Peyer's patch (tissue), 4 donors: Measurements from ENCODE around the gene SMYD3. TPM values are rescaled to one million over a fixed set of nuclear protein-coding genes. Genes with fewer than 3 reads are reported as not detected.

Source experiments
- DNase-seq, 3 donors: peaks; one replicate each; pipeline ENCODE4 v3.0.0-alpha.2; 2017 to 2019
- H3K27ac ChIP-seq, 4 donors: fragments of 200-600 bp; sonication (generic); one replicate each; pipeline ENCODE4 v1.5.1; 2016 to 2019
- H3K27me3 ChIP-seq, 2 donors: fragments of 200-600 bp; sonication (generic); one replicate each; pipeline ENCODE4 v1.5.1; 2019
- H3K36me3 ChIP-seq, 3 donors: fragments of 200-600 bp; sonication (generic); one replicate each; pipeline ENCODE4 v1.5.1; 2016 to 2019
- H3K4me1 ChIP-seq, 4 donors: fragments of 200-600 bp; sonication (generic); one replicate each; pipeline ENCODE4 v1.5.1; 2016 to 2019
- H3K4me3 ChIP-seq, 4 donors: fragments of 200-600 bp; sonication (generic); 1 replicate in 3 of 4; 2 replicates in 1 of 4; pipeline ENCODE4 v1.5.1; 2016 to 2019; ENCODE audit warnings: mild to moderate bottlenecking in 1 of 4
- H3K9me3 ChIP-seq, 4 donors: fragments of 200-600 bp; sonication (generic); one replicate each; pipeline ENCODE4 v1.5.1; 2016 to 2019; ENCODE audit warnings: mild to moderate bottlenecking in 1 of 4
- POLR2A ChIP-seq, 2 donors: fragments of 450-650 bp; IDR thresholded peaks; one replicate each; pipeline ENCODE4 v1.5.1; 2017; ENCODE audit warnings: antibody characterized with exemption in 2 of 2, mild to moderate bottlenecking in 2 of 2, moderate library complexity in 2 of 2
- total RNA-seq, 4 donors: library from RNA; depleted of rRNA; stranded (reverse); fragments of >200 nt; gene quantifications; one replicate each; pipeline ENCODE4 v1.1.0, GENCODE V29; 2016
- TF ChIP-seq, protein P1 (sequence below), 6 experiments: fragments of 450-650 bp in 4 of 6; fragments of 200-600 bp in 2 of 6; sonication (generic) in 1 of 6; IDR thresholded peaks; one replicate each; pipeline ENCODE4 v1.5.1; 2017 to 2019; ENCODE audit warnings: antibody characterized with exemption in 6 of 6, mild to moderate bottlenecking in 3 of 6, moderate library complexity in 1 of 6

SMYD3 gene
- total RNA-seq, 4 donors from 2014 or later = 19.8 to 55.3 (median 26.9) TPM

DNA sequence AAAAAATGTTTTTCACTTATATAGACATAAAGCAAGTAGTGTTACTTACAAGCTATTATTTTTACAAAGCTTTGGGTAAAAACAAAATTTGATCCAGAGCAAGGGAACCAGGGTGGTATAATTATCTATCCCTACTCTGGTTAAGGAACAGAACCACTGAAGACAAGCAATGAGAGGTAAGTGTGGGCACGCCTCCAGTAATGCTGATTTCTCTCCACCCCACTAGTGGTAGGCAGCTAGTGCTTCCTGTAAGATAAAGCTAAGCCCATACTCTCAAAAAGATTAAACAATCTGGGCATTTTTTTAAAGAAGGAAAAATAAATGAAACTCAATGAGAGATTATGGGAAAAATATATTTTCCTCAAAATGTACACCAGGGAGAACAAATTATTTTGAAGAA, 36.9 kb upstream of the SMYD3 start:
- TF ChIP-seq POLR2A (IDR thresholded peaks at IDR 0.05) = no peak
- TF ChIP-seq, protein P1, sequence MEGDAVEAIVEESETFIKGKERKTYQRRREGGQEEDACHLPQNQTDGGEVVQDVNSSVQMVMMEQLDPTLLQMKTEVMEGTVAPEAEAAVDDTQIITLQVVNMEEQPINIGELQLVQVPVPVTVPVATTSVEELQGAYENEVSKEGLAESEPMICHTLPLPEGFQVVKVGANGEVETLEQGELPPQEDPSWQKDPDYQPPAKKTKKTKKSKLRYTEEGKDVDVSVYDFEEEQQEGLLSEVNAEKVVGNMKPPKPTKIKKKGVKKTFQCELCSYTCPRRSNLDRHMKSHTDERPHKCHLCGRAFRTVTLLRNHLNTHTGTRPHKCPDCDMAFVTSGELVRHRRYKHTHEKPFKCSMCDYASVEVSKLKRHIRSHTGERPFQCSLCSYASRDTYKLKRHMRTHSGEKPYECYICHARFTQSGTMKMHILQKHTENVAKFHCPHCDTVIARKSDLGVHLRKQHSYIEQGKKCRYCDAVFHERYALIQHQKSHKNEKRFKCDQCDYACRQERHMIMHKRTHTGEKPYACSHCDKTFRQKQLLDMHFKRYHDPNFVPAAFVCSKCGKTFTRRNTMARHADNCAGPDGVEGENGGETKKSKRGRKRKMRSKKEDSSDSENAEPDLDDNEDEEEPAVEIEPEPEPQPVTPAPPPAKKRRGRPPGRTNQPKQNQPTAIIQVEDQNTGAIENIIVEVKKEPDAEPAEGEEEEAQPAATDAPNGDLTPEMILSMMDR (IDR thresholded peaks at IDR 0.05) = no peak
- H3K27ac ChIP-seq = no peak overlapping the region
- H3K9me3 ChIP-seq = no peaks in the 10 kb centered on the region
- H3K4me1 ChIP-seq = no peaks in the 10 kb centered on the region
- no peaks in the 10 kb centered on the region for H3K27me3 ChIP-seq
- H3K4me3 ChIP-seq = no peak overlapping the region
- no peak for DNase-seq
- peaks cover 0 to 71% (median 0%) of the 10 kb centered on the region in 3 donors for H3K36me3 ChIP-seq

DNA sequence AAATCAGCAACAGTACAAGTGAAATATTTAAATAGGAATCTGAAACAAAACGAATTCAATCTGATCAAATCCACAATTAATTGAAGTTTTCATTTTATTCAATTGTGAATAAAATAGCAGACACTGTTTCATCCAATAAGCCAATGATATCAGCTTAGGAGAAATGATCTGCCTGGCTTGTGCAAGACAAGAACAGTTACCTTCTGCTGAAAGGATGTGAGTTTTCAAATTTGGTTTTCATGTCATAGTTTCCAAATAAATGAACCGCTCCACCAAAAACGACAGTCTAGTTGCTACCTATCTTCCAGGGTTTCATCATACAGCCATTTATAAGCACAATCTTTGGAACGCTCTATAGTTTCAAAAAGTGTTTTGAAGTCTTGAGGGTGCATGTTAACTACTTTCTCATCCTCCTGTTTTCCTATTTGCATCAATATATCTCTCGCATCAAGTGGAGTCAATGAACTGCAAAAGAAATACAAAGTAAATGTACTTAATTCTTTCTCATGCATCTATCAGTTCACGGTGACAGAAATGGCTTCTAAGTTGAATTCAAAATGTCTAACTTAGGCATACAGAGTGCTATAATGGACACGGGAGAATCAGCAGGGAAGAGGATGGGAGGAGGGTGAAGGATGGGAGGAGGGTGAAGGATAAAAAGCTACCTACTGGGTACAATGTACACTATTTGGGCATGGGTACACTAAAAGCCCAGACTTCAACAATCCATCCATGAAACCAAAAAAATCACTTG, 33.8 kb upstream of the SMYD3 start:
- no peaks in the 10 kb centered on the region for H3K9me3 ChIP-seq
- H3K27ac ChIP-seq = no peak overlapping the region
- TF ChIP-seq, protein P1 (IDR thresholded peaks at IDR 0.05) = no peak
- TF ChIP-seq POLR2A (IDR thresholded peaks at IDR 0.05) = no peak
- H3K27me3 ChIP-seq = no peaks in the 10 kb centered on the region
- peaks cover 0 to 50% (median 0%) of the 10 kb centered on the region in 3 donors for H3K36me3 ChIP-seq
- DNase-seq = no peak
- no peak overlapping the region for H3K4me3 ChIP-seq
- no peaks in the 10 kb centered on the region for H3K4me1 ChIP-seq

DNA sequence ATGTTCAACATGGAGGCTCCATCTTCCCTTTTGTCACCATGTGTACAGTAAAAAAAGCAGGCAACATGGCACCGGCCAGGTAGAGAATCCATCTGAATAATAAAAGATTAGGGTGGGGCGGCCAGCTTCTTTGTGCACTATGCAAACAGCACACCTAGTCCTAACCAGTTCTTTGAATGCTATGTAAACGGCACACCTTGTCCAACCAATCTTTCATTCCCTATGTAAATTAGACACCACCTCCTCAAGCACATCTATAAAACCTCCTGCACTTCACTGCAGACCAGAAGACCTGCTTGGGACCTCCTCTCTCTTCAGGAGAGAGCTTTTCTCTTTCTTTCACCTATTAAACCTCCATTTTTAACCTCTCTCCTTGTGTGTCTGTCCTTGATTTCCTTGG, 30.8 kb upstream of the SMYD3 start:
- DNase-seq = no peak
- Histone ChIP-seq H3K4me1 (no peaks in the 10 kb centered on the region), H3K4me3 (no peak overlapping the region), H3K27ac (no peak overlapping the region), H3K36me3 (peaks cover 0 to 27% (median 0%) of the 10 kb centered on the region in 3 donors), H3K27me3 (no peaks in the 10 kb centered on the region), H3K9me3 (no peaks in the 10 kb centered on the region)
- TF ChIP-seq, protein P1 (IDR thresholded peaks at IDR 0.05) = no peak
- no peak for TF ChIP-seq POLR2A (IDR thresholded peaks at IDR 0.05)

DNA sequence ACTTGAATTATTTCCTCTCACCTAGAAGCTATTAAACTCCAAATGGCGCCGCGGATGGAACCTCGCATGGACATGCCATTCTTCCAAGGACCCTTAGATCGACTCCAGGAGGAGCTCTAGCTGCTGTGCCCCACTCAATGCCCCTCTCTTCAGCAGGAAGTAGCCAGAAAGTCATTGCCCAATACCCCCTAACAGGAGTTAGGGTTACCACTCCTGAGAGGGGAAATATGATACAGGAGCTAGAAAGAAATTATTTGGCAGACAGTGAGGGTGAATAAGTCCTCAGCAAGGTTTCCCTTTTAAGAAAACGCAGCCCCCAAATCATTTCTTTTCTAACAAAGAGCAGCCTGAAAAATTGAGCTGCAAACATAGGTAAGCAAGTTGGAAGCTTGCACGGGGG, 30.4 kb upstream of the SMYD3 start:
- no peak overlapping the region for H3K27ac ChIP-seq
- no peak for DNase-seq

DNA sequence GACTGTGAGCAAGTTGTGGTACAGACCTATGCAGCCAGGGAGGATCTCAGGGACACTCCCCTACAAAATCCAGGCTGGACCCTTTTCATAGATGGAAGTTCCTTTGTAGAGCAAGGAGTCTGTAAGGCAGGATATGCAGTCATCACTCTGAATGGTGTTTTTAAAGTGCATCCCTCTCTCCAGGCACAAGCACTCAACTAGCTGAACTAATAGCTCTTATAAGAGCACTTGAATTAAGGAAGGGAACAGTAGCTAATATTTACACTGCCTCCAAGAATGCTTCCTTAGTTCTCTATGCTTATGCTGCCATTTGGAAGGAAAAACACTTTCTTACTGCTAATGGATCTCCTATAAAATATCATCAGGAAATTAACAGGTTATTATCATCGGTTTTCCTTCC, 27.0 kb upstream of the SMYD3 start:
- Histone ChIP-seq H3K27me3 (no peaks in the 10 kb centered on the region), H3K36me3 (no peaks in the 10 kb centered on the region), H3K4me3 (no peak overlapping the region), H3K9me3 (peaks cover 0 to 9% (median 2%) of the 10 kb centered on the region in 4 donors), H3K27ac (no peak overlapping the region), H3K4me1 (no peaks in the 10 kb centered on the region)
- DNase-seq = no peak
- TF ChIP-seq, protein P1 (IDR thresholded peaks at IDR 0.05) = no peak

More for the DNA sequence above, 30.4 kb upstream of the SMYD3 start:
- Histone ChIP-seq H3K27me3 (no peaks in the 10 kb centered on the region), H3K9me3 (no peaks in the 10 kb centered on the region), H3K36me3 (peaks cover 0 to 24% (median 0%) of the 10 kb centered on the region in 3 donors), H3K4me3 (no peak overlapping the region), H3K4me1 (no peaks in the 10 kb centered on the region)
- TF ChIP-seq POLR2A (IDR thresholded peaks at IDR 0.05) = no peak
- TF ChIP-seq, protein P1 (IDR thresholded peaks at IDR 0.05) = no peak
